Measurements from ENCODE around the gene NMU.

NMU gene

DNA sequence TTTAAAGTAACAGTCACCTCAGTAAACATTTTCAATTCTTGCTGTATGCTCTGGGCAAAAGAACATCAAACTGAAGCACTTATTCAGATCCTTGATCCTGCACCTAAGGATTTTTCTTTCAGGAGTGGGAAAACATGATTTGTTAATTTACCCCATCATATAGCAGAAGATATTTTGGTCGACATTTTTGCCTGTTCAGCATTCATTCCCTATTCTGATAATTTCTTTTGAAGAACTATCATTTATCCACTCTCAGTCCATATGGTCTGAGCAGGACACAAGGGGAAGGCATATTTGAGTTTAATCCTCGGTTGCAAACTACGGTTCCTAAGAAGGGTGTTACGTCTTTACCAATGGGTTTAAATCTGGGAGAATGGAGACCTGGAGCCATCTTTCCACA is 88.2 kb downstream of the NMU start:
- peak overlapping the region; percentile 85 for H3K4me3 ChIP-seq (ENCODE audit: low read length)
- TF ChIP-seq CTCF (conservative IDR thresholded peaks at IDR 0.05; ENCODE audit: low read length): no peak
- DNase-seq (ENCODE audit: low read depth): no peak

- no peak for DNase-seq (ENCODE audit: low read depth)
- TF ChIP-seq CTCF (conservative IDR thresholded peaks at IDR 0.05; ENCODE audit: low read length): no peak
- H3K4me3 ChIP-seq (ENCODE audit: low read length): peak overlapping the region; percentile 85
These were observed 88.7 kb downstream of the NMU start for GRCh38 chr4:55547466-55547770.

DNA sequence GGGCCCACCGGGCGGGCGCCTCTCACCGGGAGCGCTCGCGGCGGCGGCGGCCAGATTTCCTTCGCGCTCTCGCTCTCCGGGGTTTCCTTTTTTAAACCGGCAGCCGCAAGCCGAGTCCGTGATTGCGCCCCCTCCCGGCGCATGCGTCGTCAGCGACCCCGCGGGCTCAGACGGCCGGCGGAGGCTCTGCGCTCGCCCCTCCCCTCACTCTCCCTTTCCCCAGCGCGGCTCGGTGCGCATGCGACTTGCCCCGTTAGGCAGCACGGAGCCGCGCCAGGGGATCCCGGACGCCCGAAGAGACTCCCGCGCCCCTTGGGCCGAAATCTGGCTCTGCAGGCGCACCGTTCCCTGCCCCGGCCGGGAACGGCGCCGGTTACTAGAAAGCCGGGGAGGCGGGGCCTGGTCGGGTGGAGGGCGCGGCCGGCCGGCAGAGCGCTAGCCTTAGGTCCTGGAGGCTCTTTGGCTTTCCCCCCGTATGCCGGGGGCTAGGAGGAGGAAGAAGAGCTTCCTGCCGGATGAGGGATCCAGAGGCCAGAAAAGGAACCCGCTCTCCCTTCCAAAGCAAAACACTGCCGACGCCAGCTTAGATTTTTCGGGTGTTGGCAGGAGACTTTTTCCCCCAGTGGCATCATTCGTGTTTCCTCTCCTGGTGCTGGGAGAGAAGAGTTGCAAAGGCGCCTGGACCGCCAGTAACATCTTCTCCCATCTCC is 89.2 kb downstream of the NMU start, which contains the start of gene CLOCK:
TSS of gene CLOCK (minus strand) at position 154 of the 710 bp plus-strand sequence. CDS start 64,124 bp downstream, outside the sequence.
- DNase-seq (ENCODE audit: low read depth): peak; percentile 88
- TF ChIP-seq CTCF (conservative IDR thresholded peaks at IDR 0.05; ENCODE audit: low read length): peak; percentile 42
- peak within 1 kb of the TSS; percentile 85 for H3K4me3 ChIP-seq (ENCODE audit: low read length)

- H3K4me3 ChIP-seq (ENCODE audit: low read length): peak overlapping the region; percentile 85
- DNase-seq (ENCODE audit: low read depth): no peak
- no peak for TF ChIP-seq CTCF (conservative IDR thresholded peaks at IDR 0.05; ENCODE audit: low read length)
These were observed 89.7 kb downstream of the NMU start for GRCh38 chr4:55546506-55546755.

DNA sequence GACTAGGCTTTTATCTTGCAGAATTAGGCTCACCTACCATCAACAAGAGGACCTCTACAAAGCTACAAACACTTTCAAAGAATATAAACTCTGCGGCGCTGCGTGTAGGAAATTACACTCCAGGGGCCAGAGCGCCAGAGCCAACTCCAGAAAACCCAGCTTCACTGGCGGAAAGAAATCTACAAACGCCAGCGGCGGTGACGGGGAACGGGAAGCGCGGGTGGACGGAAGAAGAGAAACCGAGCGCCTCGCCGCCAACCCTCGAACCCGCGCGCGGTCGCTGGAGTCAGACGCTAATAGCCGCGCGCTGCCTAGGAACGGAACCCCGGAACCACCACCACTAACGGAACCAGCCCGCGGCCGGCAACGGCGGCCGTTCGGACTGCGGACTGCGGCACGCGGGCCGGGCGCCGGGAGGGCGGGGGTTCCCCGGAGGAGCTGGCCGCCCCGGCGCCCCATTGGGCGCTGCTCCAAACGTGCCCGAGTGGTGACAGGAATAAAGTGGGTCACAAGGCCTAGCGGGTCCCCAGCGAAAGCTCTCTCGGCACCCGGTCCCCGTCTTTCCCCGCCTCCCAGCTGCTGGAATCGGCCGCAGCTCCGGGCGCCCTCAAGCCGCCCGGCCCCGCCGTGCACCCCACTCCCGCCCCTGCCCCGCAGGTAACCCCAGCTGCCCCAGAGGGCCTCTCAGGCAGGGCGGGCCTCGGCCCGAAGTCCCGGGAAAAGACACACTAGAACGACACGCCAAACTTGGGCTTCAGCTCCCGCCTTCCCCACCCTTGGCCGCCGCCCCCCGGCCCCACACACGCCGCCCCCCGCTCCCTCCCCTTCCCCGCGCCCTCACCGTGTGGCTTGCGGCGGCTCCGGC is 90.2 kb downstream of the NMU start:
- H3K4me3 ChIP-seq (ENCODE audit: low read length): peak overlapping the region; percentile 85
- DNase-seq (ENCODE audit: low read depth): peak; percentile 65

More for the DNA sequence above, 90.2 kb downstream of the NMU start:
- TF ChIP-seq CTCF (conservative IDR thresholded peaks at IDR 0.05; ENCODE audit: low read length): no peak
